Measurements from ENCODE around the gene CDC123.
"Not testable (repeated sequence)": the region's sequence is repeated elsewhere in the genome, so short reads cannot be mapped to it uniquely, and the experiment has no call there.

CDC123 gene

GRCh38 chr10:12237265-12238220 lies 41.6 kb downstream of the CDC123 start:
- no peak for DNase-seq

GRCh38 chr10:12238821-12239220 lies 42.8 kb downstream of the CDC123 start:
- no peak for DNase-seq

GRCh38 chr10:12241810-12242529 lies 46.0 kb downstream of the CDC123 start:
- no peak for DNase-seq

- DNase-seq = no peak
Observed at GRCh38 chr10:12243864-12244620, 48.1 kb downstream of the CDC123 start.

GRCh38 chr10:12250181-12250580 lies 54.2 kb downstream of the CDC123 start:
- no peak for DNase-seq

GRCh38 chr10:12250702-12251101 lies 54.7 kb downstream of the CDC123 start:
- not testable (repeated sequence) for DNase-seq

- no peak for DNase-seq
Observed at GRCh38 chr10:12251581-12251980, 55.6 kb downstream of the CDC123 start.

GRCh38 chr10:12252882-12253546 lies 57.0 kb downstream of the CDC123 start:
- DNase-seq = no peak

- DNase-seq = no peak
Observed at GRCh38 chr10:12255048-12255447, 59.1 kb downstream of the CDC123 start.

- DNase-seq = no peak
Observed at GRCh38 chr10:12259988-12260387, 64.0 kb downstream of the CDC123 start.

- DNase-seq = no peak
Observed at GRCh38 chr10:12262278-12262981, 66.4 kb downstream of the CDC123 start.

- DNase-seq = peak; percentile 54
Observed at GRCh38 chr10:12264204-12264940, 68.4 kb downstream of the CDC123 start.

- no peak for DNase-seq
Observed at GRCh38 chr10:12269056-12269455, 73.1 kb downstream of the CDC123 start.

- DNase-seq = no peak
Observed at GRCh38 chr10:12271210-12271540, 75.2 kb downstream of the CDC123 start.

- not testable (repeated sequence) for DNase-seq
Observed at GRCh38 chr10:12277862-12278261, 81.9 kb downstream of the CDC123 start.

- no peak for DNase-seq
Observed at GRCh38 chr10:12279281-12279680, 83.3 kb downstream of the CDC123 start.

GRCh38 chr10:12287772-12288171 lies 91.8 kb downstream of the CDC123 start:
- DNase-seq = no peak

- DNase-seq = not testable (repeated sequence)
Observed at GRCh38 chr10:12297784-12298183, 101.8 kb downstream of the CDC123 start.

GRCh38 chr10:12299222-12299965 lies 103.4 kb downstream of the CDC123 start:
- no peak for DNase-seq
